Measurements from ENCODE around the gene GPR132. TPM values are rescaled to one million over a fixed set of nuclear protein-coding genes. Genes with fewer than 3 reads are reported as not detected.
A peak's percentile ranks its signal among the peaks of the same experiment; 100 is the strongest.
"Not testable (repeated sequence)": the region's sequence is repeated elsewhere in the genome, so short reads cannot be mapped to it uniquely, and the experiment has no call there.

Gene GPR132
- total and polyA plus RNA-seq, 9 of the 15 experiments (the other 6 are each of a cell fraction or from before 2014, with no cell fraction given) = 0.01 to 1.1 (median 0.25) TPM; not detected in 1

DNA sequence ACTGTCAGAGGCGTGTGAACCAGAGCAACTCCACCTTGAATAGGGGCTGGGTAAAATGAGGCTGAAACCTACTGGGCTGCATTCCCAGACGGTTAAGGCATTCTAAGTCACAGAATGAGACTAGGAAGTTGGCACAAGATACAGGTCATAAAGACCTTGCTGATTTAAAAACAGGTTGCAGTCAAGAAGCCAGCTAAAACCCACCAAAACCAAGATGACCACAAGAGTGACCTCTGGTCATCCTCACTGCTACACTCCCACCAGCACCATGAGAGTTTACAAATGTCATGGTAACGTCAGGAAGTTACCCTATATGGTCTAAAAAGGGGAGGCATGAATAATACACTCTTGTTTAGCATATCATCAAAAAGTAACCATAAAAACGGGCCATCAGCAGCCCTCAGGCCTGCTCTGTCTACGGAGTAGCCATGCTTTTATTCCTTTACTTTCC is 32.8 kb downstream of the GPR132 start:
- H4K20me1 ChIP-seq (replicated peaks; ENCODE audit: control insufficient read depth, insufficient read depth, low read length); BruUV-seq (replicated peaks); in situ Hi-C loops (cut with MboI); H3K9me1 ChIP-seq (ENCODE audit: control insufficient read depth, insufficient read depth, low read length); H3K9me3 ChIP-seq (replicated peaks; ENCODE audit: control insufficient read depth, insufficient read depth, low read depth, low read length); intact Hi-C loops (cut with micrococcal nuclease); POLR2A ChIA-PET; FAIRE-seq; H2AFZ ChIP-seq (ENCODE audit: low read depth, low read length); H3K27ac ChIP-seq (ENCODE audit: extremely low read depth, low read depth, low read length); H3K36me3 ChIP-seq (ENCODE audit: control insufficient read depth, insufficient read depth, low read length); DNase-seq (ENCODE audit: extremely low read depth in 1 of 4, low spot score in 3 of 4); ATAC-seq; H3K9ac ChIP-seq (ENCODE audit: insufficient read depth in 1 of 2, low read depth in 2 of 2, low read length in 2 of 2); CTCF ChIA-PET (ENCODE audit: low intra/inter-chr PET ratio); H3K79me2 ChIP-seq (ENCODE audit: control insufficient read depth, insufficient read depth, low read length); H3K4me3 ChIP-seq; H3K4me1 ChIP-seq (replicated peaks in 1 of 2; ENCODE audit: control insufficient read depth in 2 of 2, insufficient read depth in 2 of 2, low read length in 2 of 2); H3K27me3 ChIP-seq (ENCODE audit: control insufficient read depth in 2 of 2, insufficient read depth in 2 of 2, low read length in 2 of 2); H3K4me2 ChIP-seq (ENCODE audit: insufficient read depth, low read length): not testable (repeated sequence)
- TF ChIP-seq RFX1 (IDR thresholded peaks at IDR 0.05) = 0 out of 2 replicates have a peak, but pooled peaks have one; percentile 27
- 23% methylated on average over 5 of the region's 5 CpGs for WGBS (ENCODE audit: insufficient coverage, low coverage, missing lambda C conversion rate)

DNA sequence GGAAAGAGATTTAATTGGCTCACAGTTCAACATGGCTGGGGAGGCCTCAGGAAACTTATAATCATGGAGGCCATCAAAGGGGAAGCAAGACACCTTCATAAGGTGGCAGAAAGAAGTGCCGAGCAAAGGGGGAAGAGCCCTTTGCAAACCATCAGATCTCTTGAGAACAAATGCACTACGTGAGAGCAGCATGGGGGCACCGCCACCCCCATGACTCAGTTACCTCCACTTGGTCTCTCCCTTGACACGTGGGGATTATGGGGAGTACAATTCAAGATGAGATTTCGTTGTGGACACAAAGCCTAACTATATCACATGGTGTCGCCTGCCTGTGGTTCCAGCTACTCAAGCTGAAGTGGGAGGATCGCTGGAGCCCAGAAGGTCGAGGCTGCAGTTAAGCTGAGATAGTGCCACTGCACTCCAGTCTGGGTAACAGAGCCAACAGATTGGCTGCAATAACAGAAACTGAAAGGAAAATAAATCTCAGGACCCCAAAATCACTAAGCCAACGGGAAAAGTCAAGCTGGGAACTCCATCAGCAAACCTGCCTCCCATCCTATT is 34.3 kb downstream of the GPR132 start:
- ChIA-PET POLR2A (interaction anchor here (0.6 to 0.8 kb wide), 2 partner anchors 11 to 12 kb away, joined by 3 to 5 read pairs; no protein-coding TSS in a partner anchor), CTCF (ENCODE audit: low intra/inter-chr PET ratio) (no interaction called here)
- ATAC-seq = peak; percentile 52; the same call in 1 of the 3 replicates
- peak in 1 of 4 experiments; percentile 27 for DNase-seq (ENCODE audit: extremely low read depth in 1 of 4, low spot score in 3 of 4)
- Histone ChIP-seq H3K27me3 (ENCODE audit: control insufficient read depth in 2 of 2, insufficient read depth in 2 of 2, low read length in 2 of 2) (no peaks in the 10 kb centered on the region), H3K4me1 (replicated peaks in 1 of 2; ENCODE audit: control insufficient read depth in 2 of 2, insufficient read depth in 2 of 2, low read length in 2 of 2) (no peaks in the 10 kb centered on the region; a peak in 1 of 5 replicates), H3K9ac (ENCODE audit: insufficient read depth in 1 of 2, low read depth in 2 of 2, low read length in 2 of 2) (peak overlapping the region in 1 of 2 experiments; percentile 20; a peak in 1 of 4 replicates), H2AFZ (ENCODE audit: low read depth, low read length) (peak overlapping the region; percentile 82), H3K9me3 (replicated peaks; ENCODE audit: control insufficient read depth, insufficient read depth, low read depth, low read length) (no peaks in the 10 kb centered on the region), H3K4me3 (no peak overlapping the region), H3K4me2 (ENCODE audit: insufficient read depth, low read length) (peak overlapping the region; percentile 25; the same call in 1 of the 2 replicates), H4K20me1 (replicated peaks; ENCODE audit: control insufficient read depth, insufficient read depth, low read length) (no peaks in the 10 kb centered on the region), H3K27ac (ENCODE audit: extremely low read depth, low read depth, low read length) (no peak overlapping the region), H3K9me1 (ENCODE audit: control insufficient read depth, insufficient read depth, low read length) (no peaks in the 10 kb centered on the region), H3K79me2 (ENCODE audit: control insufficient read depth, insufficient read depth, low read length) (no peaks in the 10 kb centered on the region), H3K36me3 (ENCODE audit: control insufficient read depth, insufficient read depth, low read length) (no peaks in the 10 kb centered on the region)
- intact Hi-C loops (cut with micrococcal nuclease) (no loop called here), in situ Hi-C loops (cut with MboI) (no loop called here)
- 12% methylated on average over 5 of the region's 9 CpGs for WGBS (ENCODE audit: insufficient coverage, low coverage, missing lambda C conversion rate)
- FAIRE-seq = no peak
- BruUV-seq (replicated peaks) = no TSS peak
- TF ChIP-seq BHLHE40 (IDR thresholded peaks at IDR 0.05; ENCODE audit: low read length) (peak; percentile 26; the same call in 1 of the 2 replicates), TFAM (CRISPR knock-in tag; conservative IDR thresholded peaks at IDR 0.05) (no peak), BRD4 (IDR thresholded peaks at IDR 0.05) (no peak), PURB (CRISPR knock-in tag; IDR thresholded peaks at IDR 0.05; ENCODE audit: low read depth) (no peak), L3MBTL2 (IDR thresholded peaks at IDR 0.05) (peak; percentile 48), ARHGAP35 (IDR thresholded peaks at IDR 0.05; ENCODE audit: partially characterized antibody) (no peak), ZBTB7A (IDR thresholded peaks at IDR 0.05; ENCODE audit: borderline replicate concordance, control insufficient read depth, low read depth, low read length) (no peak), ATF7 (IDR thresholded peaks at IDR 0.05) (peak; percentile 18; the same call in 1 of the 2 replicates)
- TF ChIP-seq, protein P1, sequence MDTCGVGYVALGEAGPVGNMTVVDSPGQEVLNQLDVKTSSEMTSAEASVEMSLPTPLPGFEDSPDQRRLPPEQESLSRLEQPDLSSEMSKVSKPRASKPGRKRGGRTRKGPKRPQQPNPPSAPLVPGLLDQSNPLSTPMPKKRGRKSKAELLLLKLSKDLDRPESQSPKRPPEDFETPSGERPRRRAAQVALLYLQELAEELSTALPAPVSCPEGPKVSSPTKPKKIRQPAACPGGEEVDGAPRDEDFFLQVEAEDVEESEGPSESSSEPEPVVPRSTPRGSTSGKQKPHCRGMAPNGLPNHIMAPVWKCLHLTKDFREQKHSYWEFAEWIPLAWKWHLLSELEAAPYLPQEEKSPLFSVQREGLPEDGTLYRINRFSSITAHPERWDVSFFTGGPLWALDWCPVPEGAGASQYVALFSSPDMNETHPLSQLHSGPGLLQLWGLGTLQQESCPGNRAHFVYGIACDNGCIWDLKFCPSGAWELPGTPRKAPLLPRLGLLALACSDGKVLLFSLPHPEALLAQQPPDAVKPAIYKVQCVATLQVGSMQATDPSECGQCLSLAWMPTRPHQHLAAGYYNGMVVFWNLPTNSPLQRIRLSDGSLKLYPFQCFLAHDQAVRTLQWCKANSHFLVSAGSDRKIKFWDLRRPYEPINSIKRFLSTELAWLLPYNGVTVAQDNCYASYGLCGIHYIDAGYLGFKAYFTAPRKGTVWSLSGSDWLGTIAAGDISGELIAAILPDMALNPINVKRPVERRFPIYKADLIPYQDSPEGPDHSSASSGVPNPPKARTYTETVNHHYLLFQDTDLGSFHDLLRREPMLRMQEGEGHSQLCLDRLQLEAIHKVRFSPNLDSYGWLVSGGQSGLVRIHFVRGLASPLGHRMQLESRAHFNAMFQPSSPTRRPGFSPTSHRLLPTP (IDR thresholded peaks at IDR 0.05; ENCODE audit: borderline replicate concordance, extremely low read depth, insufficient read length) = no peak
- TF ChIP-seq, protein P2, sequence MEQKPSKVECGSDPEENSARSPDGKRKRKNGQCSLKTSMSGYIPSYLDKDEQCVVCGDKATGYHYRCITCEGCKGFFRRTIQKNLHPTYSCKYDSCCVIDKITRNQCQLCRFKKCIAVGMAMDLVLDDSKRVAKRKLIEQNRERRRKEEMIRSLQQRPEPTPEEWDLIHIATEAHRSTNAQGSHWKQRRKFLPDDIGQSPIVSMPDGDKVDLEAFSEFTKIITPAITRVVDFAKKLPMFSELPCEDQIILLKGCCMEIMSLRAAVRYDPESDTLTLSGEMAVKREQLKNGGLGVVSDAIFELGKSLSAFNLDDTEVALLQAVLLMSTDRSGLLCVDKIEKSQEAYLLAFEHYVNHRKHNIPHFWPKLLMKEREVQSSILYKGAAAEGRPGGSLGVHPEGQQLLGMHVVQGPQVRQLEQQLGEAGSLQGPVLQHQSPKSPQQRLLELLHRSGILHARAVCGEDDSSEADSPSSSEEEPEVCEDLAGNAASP (IDR thresholded peaks at IDR 0.05) = no peak

Measured in K562 (cell line).